PFSK-1 (cell line): ENCODE measurements around the gene TUFM.

Source experiments
- POLR2AphosphoS5 ChIP-seq: IDR thresholded peaks from 2 replicates; pipeline ENCODE4 v1.6.1; 2012; ENCODE audit warnings: low read depth, mild to moderate bottlenecking, control low read depth, low read length, moderate library complexity
- REST ChIP-seq, 2 experiments: IDR thresholded peaks; 2 replicates each; pipeline versions ENCODE4 v1.6.1 to v1.8.0; 2011 to 2012; ENCODE audit warnings: low read depth in 2 of 2, low read length in 2 of 2, control low read depth in 1 of 2, inconsistent platforms in 1 of 2, mild to moderate bottlenecking in 1 of 2, moderate library complexity in 1 of 2; ENCODE audit not compliant: insufficient read depth in 1 of 2

GRCh38 chr16:28873543-28874201 is 27.5 kb upstream of the TUFM start:
- TF ChIP-seq POLR2AphosphoS5 (no peak), REST (IDR thresholded peaks at IDR 0.05; ENCODE audit: insufficient read depth in 1 of 2, low read depth in 2 of 2, low read length in 2 of 2) (no peak)
